Measurements from ENCODE around the gene KIF20A.
"Not testable (repeated sequence)": the region's sequence is repeated elsewhere in the genome, so short reads cannot be mapped to it uniquely, and the experiment has no call there.

- not testable (repeated sequence) for TF ChIP-seq POLR2AphosphoS5 (IDR thresholded peaks at IDR 0.05; ENCODE audit: low read depth, low read length); POLR2A (IDR thresholded peaks at IDR 0.05; ENCODE audit: low read depth, low read length); TAF1 (IDR thresholded peaks at IDR 0.05; ENCODE audit: low read depth, low read length); PAX5 (IDR thresholded peaks at IDR 0.05; ENCODE audit: insufficient read depth, low read length, severe bottlenecking)
Measured at GRCh38 chr5:138193859-138194258, 14.9 kb downstream of the KIF20A start.

Data from GM12891 (cell line).